Neural cell (in vitro differentiated cells): ENCODE data around the gene SMG1.

Experiments used
- EP300 ChIP-seq: fragments of 450-650 bp; conservative IDR thresholded peaks from 2 replicates; pipeline ENCODE4 v1.6.1; 2014; ENCODE audit warnings: antibody characterized with exemption, mild to moderate bottlenecking, moderate library complexity; ENCODE audit not compliant: poor library complexity, severe bottlenecking
- EZH2 ChIP-seq: fragments of 200-600, 300-800 bp; shearing (Covaris generic), sonication (generic); IDR thresholded peaks from 2 replicates; pipeline ENCODE4 v1.6.1; 2014; ENCODE audit warnings: antibody characterized with exemption, low read length, borderline replicate concordance, mild to moderate bottlenecking; ENCODE audit not compliant: insufficient read depth, poor library complexity, severe bottlenecking
- POLR2AphosphoS5 ChIP-seq: IDR thresholded peaks from 2 replicates; pipeline ENCODE4 v1.6.1; 2012
- RAD21 ChIP-seq: fragments of 450-650 bp; conservative IDR thresholded peaks from 2 replicates; pipeline ENCODE4 v1.6.1; 2014; ENCODE audit warnings: antibody characterized with exemption, mild to moderate bottlenecking, moderate library complexity
- TAF1 ChIP-seq: IDR thresholded peaks from 2 replicates; pipeline ENCODE4 v1.6.1; 2012; ENCODE audit warnings: low read depth
- TF ChIP-seq, protein P1 (sequence below): fragments of 450-650 bp; IDR thresholded peaks from 2 replicates; pipeline ENCODE4 v1.5.1; 2014; ENCODE audit warnings: antibody characterized with exemption, mild to moderate bottlenecking, moderate library complexity; ENCODE audit not compliant: poor library complexity, severe bottlenecking
- TF ChIP-seq, protein P2 (sequence below): IDR thresholded peaks from 2 replicates; pipeline ENCODE4 v1.6.1; 2012; ENCODE audit warnings: borderline replicate concordance

DNA sequence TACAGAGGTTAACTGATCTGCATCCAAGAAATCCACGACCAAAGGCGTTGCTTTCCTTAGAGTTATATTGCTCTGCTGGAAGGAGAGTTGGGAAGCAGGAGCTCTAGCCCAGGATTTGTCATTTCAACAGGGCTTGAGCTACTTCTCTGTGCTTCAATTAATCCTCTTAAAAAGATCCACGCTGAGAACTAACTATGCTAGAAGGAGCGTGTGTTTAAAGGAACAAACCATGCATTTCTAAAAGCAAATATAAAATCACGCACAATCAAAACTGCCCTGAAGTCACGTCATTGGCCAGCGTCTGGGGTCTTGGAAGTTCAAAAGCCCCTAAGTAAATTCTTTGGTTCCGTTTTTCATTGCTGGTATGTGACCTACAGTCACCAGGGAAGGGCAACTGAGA, 125.9 kb downstream of the SMG1 start:
- TF ChIP-seq EZH2 (no peak), EP300 (no peak), TAF1 (no peak), POLR2AphosphoS5 (no peak), RAD21 (no peak)
- TF ChIP-seq, protein P1, sequence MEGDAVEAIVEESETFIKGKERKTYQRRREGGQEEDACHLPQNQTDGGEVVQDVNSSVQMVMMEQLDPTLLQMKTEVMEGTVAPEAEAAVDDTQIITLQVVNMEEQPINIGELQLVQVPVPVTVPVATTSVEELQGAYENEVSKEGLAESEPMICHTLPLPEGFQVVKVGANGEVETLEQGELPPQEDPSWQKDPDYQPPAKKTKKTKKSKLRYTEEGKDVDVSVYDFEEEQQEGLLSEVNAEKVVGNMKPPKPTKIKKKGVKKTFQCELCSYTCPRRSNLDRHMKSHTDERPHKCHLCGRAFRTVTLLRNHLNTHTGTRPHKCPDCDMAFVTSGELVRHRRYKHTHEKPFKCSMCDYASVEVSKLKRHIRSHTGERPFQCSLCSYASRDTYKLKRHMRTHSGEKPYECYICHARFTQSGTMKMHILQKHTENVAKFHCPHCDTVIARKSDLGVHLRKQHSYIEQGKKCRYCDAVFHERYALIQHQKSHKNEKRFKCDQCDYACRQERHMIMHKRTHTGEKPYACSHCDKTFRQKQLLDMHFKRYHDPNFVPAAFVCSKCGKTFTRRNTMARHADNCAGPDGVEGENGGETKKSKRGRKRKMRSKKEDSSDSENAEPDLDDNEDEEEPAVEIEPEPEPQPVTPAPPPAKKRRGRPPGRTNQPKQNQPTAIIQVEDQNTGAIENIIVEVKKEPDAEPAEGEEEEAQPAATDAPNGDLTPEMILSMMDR, result no peak
- TF ChIP-seq, protein P2, sequence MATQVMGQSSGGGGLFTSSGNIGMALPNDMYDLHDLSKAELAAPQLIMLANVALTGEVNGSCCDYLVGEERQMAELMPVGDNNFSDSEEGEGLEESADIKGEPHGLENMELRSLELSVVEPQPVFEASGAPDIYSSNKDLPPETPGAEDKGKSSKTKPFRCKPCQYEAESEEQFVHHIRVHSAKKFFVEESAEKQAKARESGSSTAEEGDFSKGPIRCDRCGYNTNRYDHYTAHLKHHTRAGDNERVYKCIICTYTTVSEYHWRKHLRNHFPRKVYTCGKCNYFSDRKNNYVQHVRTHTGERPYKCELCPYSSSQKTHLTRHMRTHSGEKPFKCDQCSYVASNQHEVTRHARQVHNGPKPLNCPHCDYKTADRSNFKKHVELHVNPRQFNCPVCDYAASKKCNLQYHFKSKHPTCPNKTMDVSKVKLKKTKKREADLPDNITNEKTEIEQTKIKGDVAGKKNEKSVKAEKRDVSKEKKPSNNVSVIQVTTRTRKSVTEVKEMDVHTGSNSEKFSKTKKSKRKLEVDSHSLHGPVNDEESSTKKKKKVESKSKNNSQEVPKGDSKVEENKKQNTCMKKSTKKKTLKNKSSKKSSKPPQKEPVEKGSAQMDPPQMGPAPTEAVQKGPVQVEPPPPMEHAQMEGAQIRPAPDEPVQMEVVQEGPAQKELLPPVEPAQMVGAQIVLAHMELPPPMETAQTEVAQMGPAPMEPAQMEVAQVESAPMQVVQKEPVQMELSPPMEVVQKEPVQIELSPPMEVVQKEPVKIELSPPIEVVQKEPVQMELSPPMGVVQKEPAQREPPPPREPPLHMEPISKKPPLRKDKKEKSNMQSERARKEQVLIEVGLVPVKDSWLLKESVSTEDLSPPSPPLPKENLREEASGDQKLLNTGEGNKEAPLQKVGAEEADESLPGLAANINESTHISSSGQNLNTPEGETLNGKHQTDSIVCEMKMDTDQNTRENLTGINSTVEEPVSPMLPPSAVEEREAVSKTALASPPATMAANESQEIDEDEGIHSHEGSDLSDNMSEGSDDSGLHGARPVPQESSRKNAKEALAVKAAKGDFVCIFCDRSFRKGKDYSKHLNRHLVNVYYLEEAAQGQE, result no peak
